Measurements from ENCODE around the gene CCDC7.

GRCh38 chr10:32437334-32437733 is 8.6 kb upstream of the CCDC7 start:
- TF ChIP-seq GATA2 (IDR thresholded peaks at IDR 0.05; ENCODE audit: low read depth, low read length) (no peak), GATA3 (IDR thresholded peaks at IDR 0.05; ENCODE audit: low read depth, low read length) (no peak)

All from SH-SY5Y (cell line).